ENCODE measurements around the gene PCDH17.

DNA sequence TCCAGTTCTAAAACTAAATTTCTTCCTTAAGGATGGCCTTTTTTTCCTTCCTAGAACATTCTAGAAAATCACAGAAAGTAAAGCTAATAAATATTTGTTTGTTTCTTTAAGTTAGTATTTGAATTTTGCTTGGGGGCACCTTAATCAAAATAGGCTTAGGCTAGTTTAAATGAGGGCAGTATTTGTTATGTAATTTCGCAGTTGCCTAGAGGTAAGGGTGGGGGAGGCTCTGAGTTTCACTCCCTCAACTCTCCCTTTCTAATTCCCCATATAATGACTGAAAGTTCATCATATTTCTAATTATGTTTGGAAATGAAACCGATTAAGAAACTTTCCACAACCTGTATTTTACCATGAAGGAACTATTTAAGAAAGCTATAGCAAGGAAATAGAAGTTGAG, 40.6 kb downstream of the PCDH17 start:
- no peak for TF ChIP-seq POLR2A (IDR thresholded peaks at IDR 0.05)
- TF ChIP-seq, protein P1, sequence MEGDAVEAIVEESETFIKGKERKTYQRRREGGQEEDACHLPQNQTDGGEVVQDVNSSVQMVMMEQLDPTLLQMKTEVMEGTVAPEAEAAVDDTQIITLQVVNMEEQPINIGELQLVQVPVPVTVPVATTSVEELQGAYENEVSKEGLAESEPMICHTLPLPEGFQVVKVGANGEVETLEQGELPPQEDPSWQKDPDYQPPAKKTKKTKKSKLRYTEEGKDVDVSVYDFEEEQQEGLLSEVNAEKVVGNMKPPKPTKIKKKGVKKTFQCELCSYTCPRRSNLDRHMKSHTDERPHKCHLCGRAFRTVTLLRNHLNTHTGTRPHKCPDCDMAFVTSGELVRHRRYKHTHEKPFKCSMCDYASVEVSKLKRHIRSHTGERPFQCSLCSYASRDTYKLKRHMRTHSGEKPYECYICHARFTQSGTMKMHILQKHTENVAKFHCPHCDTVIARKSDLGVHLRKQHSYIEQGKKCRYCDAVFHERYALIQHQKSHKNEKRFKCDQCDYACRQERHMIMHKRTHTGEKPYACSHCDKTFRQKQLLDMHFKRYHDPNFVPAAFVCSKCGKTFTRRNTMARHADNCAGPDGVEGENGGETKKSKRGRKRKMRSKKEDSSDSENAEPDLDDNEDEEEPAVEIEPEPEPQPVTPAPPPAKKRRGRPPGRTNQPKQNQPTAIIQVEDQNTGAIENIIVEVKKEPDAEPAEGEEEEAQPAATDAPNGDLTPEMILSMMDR (IDR thresholded peaks at IDR 0.05): no peak
- no peak for TF ChIP-seq POLR2AphosphoS5 (IDR thresholded peaks at IDR 0.05)
